A673 (cell line): ENCODE measurements around the gene RFX5.

Experiments used
- EZH2 ChIP-seq: fragments of 200-600 bp; sonication (generic); IDR thresholded peaks from 2 replicates; pipeline ENCODE4 v1.6.1; 2017; ENCODE audit warnings: borderline replicate concordance, low read depth, mild to moderate bottlenecking, mixed read lengths, antibody characterized with exemption, low read length; ENCODE audit not compliant: poor library complexity, severe bottlenecking
- TF ChIP-seq, protein P1 (sequence below): fragments of 300-800, 200-600 bp; sonication (generic); conservative IDR thresholded peaks from 2 replicates; pipeline ENCODE4 v1.5.1; 2017; ENCODE audit warnings: low read depth, mild to moderate bottlenecking, antibody characterized with exemption, low read length, moderate library complexity, mixed read lengths

DNA sequence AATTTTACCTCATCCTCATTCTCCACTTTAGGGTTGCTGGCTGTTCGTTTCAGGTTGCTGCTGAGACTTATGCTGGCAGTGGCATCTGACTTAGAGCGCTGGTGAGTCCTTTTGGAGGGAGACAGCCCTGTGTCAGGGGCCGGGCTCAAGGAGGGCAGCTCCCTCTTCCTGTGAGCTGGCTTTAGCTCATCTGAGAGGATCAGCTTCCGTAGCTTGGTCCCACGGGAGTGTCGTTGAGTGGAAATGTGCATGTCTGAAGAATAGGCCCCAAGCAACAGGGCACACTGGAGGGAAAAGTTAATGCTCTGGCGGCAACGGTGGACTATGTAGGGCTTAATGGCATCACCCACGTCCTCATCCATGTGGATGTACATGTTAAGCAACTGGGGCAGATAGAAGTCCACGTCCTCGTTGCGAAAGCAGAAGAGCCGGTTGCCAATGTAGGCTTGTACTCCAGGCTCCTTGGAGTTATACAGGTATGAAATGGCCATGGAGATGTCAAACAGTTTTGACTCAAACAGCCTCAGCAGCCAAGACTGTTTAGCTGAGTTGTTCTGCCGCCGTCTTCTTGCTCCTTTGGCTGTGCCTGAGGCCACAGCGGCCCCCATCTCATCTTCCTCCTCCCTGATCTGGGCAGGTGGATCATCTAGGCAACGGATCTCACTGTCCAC, 31.4 kb downstream of the RFX5 start:
- TF ChIP-seq, protein P1, sequence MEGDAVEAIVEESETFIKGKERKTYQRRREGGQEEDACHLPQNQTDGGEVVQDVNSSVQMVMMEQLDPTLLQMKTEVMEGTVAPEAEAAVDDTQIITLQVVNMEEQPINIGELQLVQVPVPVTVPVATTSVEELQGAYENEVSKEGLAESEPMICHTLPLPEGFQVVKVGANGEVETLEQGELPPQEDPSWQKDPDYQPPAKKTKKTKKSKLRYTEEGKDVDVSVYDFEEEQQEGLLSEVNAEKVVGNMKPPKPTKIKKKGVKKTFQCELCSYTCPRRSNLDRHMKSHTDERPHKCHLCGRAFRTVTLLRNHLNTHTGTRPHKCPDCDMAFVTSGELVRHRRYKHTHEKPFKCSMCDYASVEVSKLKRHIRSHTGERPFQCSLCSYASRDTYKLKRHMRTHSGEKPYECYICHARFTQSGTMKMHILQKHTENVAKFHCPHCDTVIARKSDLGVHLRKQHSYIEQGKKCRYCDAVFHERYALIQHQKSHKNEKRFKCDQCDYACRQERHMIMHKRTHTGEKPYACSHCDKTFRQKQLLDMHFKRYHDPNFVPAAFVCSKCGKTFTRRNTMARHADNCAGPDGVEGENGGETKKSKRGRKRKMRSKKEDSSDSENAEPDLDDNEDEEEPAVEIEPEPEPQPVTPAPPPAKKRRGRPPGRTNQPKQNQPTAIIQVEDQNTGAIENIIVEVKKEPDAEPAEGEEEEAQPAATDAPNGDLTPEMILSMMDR: no peak
- TF ChIP-seq EZH2: no peak
